Osteoblast (primary cell): Measurements from ENCODE around the gene TMEM18. TPM values are rescaled to one million over a fixed set of nuclear protein-coding genes. Genes with fewer than 3 reads are reported as not detected.

Experiments used
- DNase-seq: peaks from one replicate; pipeline ENCODE4 v3.0.0; 2011; ENCODE audit warnings: low spot score, mixed read lengths; ENCODE audit not compliant: insufficient read length; ENCODE audit errors: missing footprints
- H2AFZ ChIP-seq: 2 replicates; pipeline ENCODE4 v1.6.0; 2011; ENCODE audit warnings: mild to moderate bottlenecking, low read length
- H3K27ac ChIP-seq: 2 replicates; pipeline ENCODE4 v1.5.1; 2011; ENCODE audit warnings: mild to moderate bottlenecking, low read depth, low read length, moderate library complexity
- H3K27me3 ChIP-seq: 2 replicates; pipeline ENCODE4 v1.6.0; 2012; ENCODE audit warnings: mild to moderate bottlenecking, control low read depth, inconsistent platforms, low read length, moderate library complexity; ENCODE audit not compliant: insufficient read depth
- H3K36me3 ChIP-seq: 2 replicates; pipeline ENCODE4 v1.5.1; 2011; ENCODE audit warnings: mild to moderate bottlenecking, low read length, control low read depth, moderate library complexity; ENCODE audit not compliant: insufficient read depth
- H3K4me1 ChIP-seq: 2 replicates; pipeline ENCODE4 v1.5.1; 2011; ENCODE audit warnings: mild to moderate bottlenecking, low read length, control low read depth, moderate library complexity; ENCODE audit not compliant: insufficient read depth
- H3K4me2 ChIP-seq: 2 replicates; pipeline ENCODE4 v1.6.0; 2011; ENCODE audit warnings: mild to moderate bottlenecking, low read length; ENCODE audit not compliant: insufficient read depth
- H3K4me3 ChIP-seq: fragments of 200-600 bp; sonication (generic); 3 replicates; pipeline ENCODE4 v1.5.1; 2012; ENCODE audit warnings: mild to moderate bottlenecking, low read length, inconsistent platforms; ENCODE audit not compliant: insufficient read depth
- H3K79me2 ChIP-seq: 2 replicates; pipeline ENCODE4 v1.6.0; 2012; ENCODE audit warnings: mild to moderate bottlenecking, low read length, control low read depth, inconsistent platforms; ENCODE audit not compliant: insufficient read depth
- H3K9me3 ChIP-seq: 2 replicates; pipeline ENCODE4 v1.5.1; 2011; ENCODE audit warnings: low read depth, low read length, control low read depth
- H4K20me1 ChIP-seq: 2 replicates; pipeline ENCODE4 v1.6.0; 2012; ENCODE audit warnings: mild to moderate bottlenecking, low read length, control low read depth; ENCODE audit not compliant: insufficient read depth
- CTCF ChIP-seq: IDR thresholded peaks from 2 replicates; pipeline ENCODE4 v1.5.1; 2011; ENCODE audit warnings: mild to moderate bottlenecking, low read depth, low read length, moderate library complexity; ENCODE audit errors: extremely low read depth
- total RNA-seq: library from RNA; depleted of rRNA; stranded (reverse); fragments of >200 nt; gene quantifications from 2 replicates; pipeline ENCODE4 v1.2.3, GENCODE V29; 2012

TMEM18 gene
- total RNA-seq, 1 donor: 15.9 TPM

- peaks cover 25% of the 10 kb centered on the region for H3K79me2 ChIP-seq
- no peak overlapping the region for H3K27ac ChIP-seq
- H3K36me3 ChIP-seq: peaks cover 20% of the 10 kb centered on the region
- DNase-seq: peak; percentile 62
- no peak for TF ChIP-seq CTCF
- H3K9me3 ChIP-seq: no peaks in the 10 kb centered on the region
- peaks cover 36% of the 10 kb centered on the region for H3K4me1 ChIP-seq
- no peak overlapping the region for H3K4me3 ChIP-seq
- H3K27me3 ChIP-seq: no peaks in the 10 kb centered on the region
- H2AFZ ChIP-seq: no peak overlapping the region
- H4K20me1 ChIP-seq: peaks cover 20% of the 10 kb centered on the region
- H3K4me2 ChIP-seq: no peak overlapping the region
These were observed 4.7 kb downstream of the TMEM18 start for GRCh38 chr2:672606-672905.

GRCh38 chr2:671787-672605 lies 5.2 kb downstream of the TMEM18 start:
- H3K4me2 ChIP-seq: no peak overlapping the region
- peaks cover 20% of the 10 kb centered on the region for H3K36me3 ChIP-seq
- H3K4me3 ChIP-seq: no peak overlapping the region
- no peak overlapping the region for H3K27ac ChIP-seq
- DNase-seq: peak; percentile 62
- H3K27me3 ChIP-seq: no peaks in the 10 kb centered on the region
- H3K4me1 ChIP-seq: peaks cover 36% of the 10 kb centered on the region
- H4K20me1 ChIP-seq: peaks cover 20% of the 10 kb centered on the region
- peaks cover 25% of the 10 kb centered on the region for H3K79me2 ChIP-seq
- no peak overlapping the region for H2AFZ ChIP-seq
- no peak for TF ChIP-seq CTCF
- no peaks in the 10 kb centered on the region for H3K9me3 ChIP-seq

- no peak overlapping the region for H3K27ac ChIP-seq
- H3K9me3 ChIP-seq: no peaks in the 10 kb centered on the region
- TF ChIP-seq CTCF: no peak
These were observed 6.1 kb downstream of the TMEM18 start for GRCh38 chr2:671072-671471.

GRCh38 chr2:670637-671036 lies 6.6 kb downstream of the TMEM18 start:
- Histone ChIP-seq H2AFZ (no peak overlapping the region), H3K36me3 (peaks cover 23% of the 10 kb centered on the region), H3K4me3 (no peak overlapping the region), H3K27me3 (no peaks in the 10 kb centered on the region), H3K4me2 (no peak overlapping the region), H3K79me2 (peaks cover 23% of the 10 kb centered on the region), H3K27ac (no peak overlapping the region), H3K4me1 (peaks cover 30% of the 10 kb centered on the region), H3K9me3 (no peaks in the 10 kb centered on the region), H4K20me1 (peaks cover 26% of the 10 kb centered on the region)
- TF ChIP-seq CTCF: no peak
- no peak for DNase-seq

More at GRCh38 chr2:671072-671471, 6.1 kb downstream of the TMEM18 start:
- H2AFZ ChIP-seq: no peak overlapping the region
- H3K4me1 ChIP-seq: peaks cover 35% of the 10 kb centered on the region
- H3K4me2 ChIP-seq: no peak overlapping the region
- no peak for DNase-seq
- peaks cover 24% of the 10 kb centered on the region for H4K20me1 ChIP-seq
- H3K27me3 ChIP-seq: no peaks in the 10 kb centered on the region
- no peak overlapping the region for H3K4me3 ChIP-seq
- peaks cover 25% of the 10 kb centered on the region for H3K79me2 ChIP-seq
- H3K36me3 ChIP-seq: peaks cover 20% of the 10 kb centered on the region
